Right renal pelvis (tissue), 4 donors: ENCODE measurements around the gene KNDC1. TPM values are rescaled to one million over a fixed set of nuclear protein-coding genes. Genes with fewer than 3 reads are reported as not detected.
"Not testable (repeated sequence)": the region's sequence is repeated elsewhere in the genome, so short reads cannot be mapped to it uniquely, and the experiment has no call there.

Experiments
- DNase-seq, 4 donors: peaks; one replicate each; pipeline ENCODE4 v3.0.0-alpha.2; 2013; ENCODE audit warnings: low read depth in 4 of 4, low spot score in 3 of 4, missing footprints in 1 of 4
- polyA plus RNA-seq, 4 donors: library from polyadenylated mRNA; unstranded; fragments of 120-200 nt; gene quantifications; one replicate each; pipeline ENCODE4 v1.2.1, GENCODE V29; 2013; ENCODE audit not compliant: insufficient read length in 4 of 4

KNDC1 gene
- polyA plus RNA-seq, 4 donors, result 5.9 to 9.9 (median 7.1) TPM

- no peak for DNase-seq
Observed at GRCh38 chr10:133174689-133175263, 14.8 kb downstream of the KNDC1 start.

- not testable (repeated sequence) for DNase-seq
Observed at GRCh38 chr10:133175624-133176023, 15.6 kb downstream of the KNDC1 start.

- DNase-seq, result no peak
Observed at GRCh38 chr10:133176546-133176945, 16.5 kb downstream of the KNDC1 start.

GRCh38 chr10:133177380-133178157 is 17.6 kb downstream of the KNDC1 start:
- DNase-seq, result no peak

GRCh38 chr10:133178357-133179127 is 18.5 kb downstream of the KNDC1 start:
- DNase-seq, result no peak

GRCh38 chr10:133179128-133179520 is 19.1 kb downstream of the KNDC1 start:
- no peak for DNase-seq

GRCh38 chr10:133179651-133180050 is 19.6 kb downstream of the KNDC1 start:
- no peak for DNase-seq

- no peak for DNase-seq
Observed at GRCh38 chr10:133180192-133180964, 20.4 kb downstream of the KNDC1 start.

- DNase-seq, result no peak
Observed at GRCh38 chr10:133180965-133181639, 21.1 kb downstream of the KNDC1 start.

- no peak for DNase-seq
Observed at GRCh38 chr10:133182190-133182589, 22.2 kb downstream of the KNDC1 start.

GRCh38 chr10:133182791-133183645 is 23.0 kb downstream of the KNDC1 start:
- DNase-seq, result no peak

GRCh38 chr10:133183646-133184378 is 23.8 kb downstream of the KNDC1 start:
- no peak for DNase-seq

GRCh38 chr10:133184591-133185244 is 24.7 kb downstream of the KNDC1 start:
- no peak for DNase-seq

GRCh38 chr10:133185421-133185820 is 25.4 kb downstream of the KNDC1 start:
- DNase-seq, result no peak

GRCh38 chr10:133185916-133186315 is 25.9 kb downstream of the KNDC1 start:
- DNase-seq, result no peak

GRCh38 chr10:133186416-133187090 is 26.5 kb downstream of the KNDC1 start:
- DNase-seq, result no peak

- DNase-seq, result no peak
Observed at GRCh38 chr10:133187091-133187905, 27.3 kb downstream of the KNDC1 start.
